GM18517 (cell line): ENCODE results near the gene ESRRB.

Experiments used
- ATAC-seq: cut with Tn5 transposase; IDR thresholded peaks from one replicate; pipeline ENCODE4 v1.9.1; 2021; ENCODE audit warnings: mild to moderate bottlenecking, moderate library complexity; ENCODE audit not compliant: unreplicated experiment

Gene ESRRB

DNA sequence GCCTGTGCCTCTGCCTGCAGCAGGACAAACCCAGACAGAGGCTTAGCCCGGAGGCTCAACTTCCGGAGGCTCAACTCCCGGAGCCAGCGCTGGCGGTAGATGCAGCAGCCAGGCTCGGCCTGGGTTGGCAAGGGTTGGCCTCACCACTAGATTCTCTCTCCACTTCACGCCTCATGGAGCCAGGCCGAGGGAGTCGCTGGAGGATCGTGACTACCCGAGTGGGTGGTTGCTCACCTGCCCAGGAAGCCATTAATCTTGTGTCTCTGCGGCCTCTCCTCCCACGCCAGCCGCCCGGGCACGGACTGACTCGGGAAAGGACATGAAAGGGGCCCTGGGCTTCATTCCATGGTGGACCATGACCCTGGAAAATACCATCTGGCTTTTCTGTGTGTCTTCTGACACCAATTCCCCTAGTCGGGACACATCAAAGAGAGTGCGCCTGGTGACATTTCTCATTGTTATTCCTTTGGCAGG lies 20.8 kb downstream of the ESRRB start:
- ATAC-seq: no peak

DNA sequence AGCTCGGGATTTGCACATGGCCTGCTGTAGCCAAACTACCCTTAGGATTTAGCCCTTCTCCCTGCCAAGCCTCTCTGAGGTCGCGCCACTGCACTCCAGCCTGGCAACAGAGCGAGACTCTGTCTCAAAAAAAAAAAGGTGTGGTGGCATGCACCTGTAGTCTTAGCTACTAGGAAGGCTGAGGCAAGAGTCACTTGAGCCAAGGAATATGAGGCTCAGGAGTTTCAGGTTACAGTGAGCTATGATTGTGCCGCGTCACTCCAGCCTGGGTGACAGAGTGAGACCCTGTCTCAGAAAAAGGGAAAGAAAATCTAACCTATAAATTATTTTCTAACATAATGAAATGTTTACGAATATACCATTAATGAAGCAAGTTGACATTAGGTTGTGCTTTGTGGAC lies 29.7 kb downstream of the ESRRB start:
- no peak for ATAC-seq

DNA sequence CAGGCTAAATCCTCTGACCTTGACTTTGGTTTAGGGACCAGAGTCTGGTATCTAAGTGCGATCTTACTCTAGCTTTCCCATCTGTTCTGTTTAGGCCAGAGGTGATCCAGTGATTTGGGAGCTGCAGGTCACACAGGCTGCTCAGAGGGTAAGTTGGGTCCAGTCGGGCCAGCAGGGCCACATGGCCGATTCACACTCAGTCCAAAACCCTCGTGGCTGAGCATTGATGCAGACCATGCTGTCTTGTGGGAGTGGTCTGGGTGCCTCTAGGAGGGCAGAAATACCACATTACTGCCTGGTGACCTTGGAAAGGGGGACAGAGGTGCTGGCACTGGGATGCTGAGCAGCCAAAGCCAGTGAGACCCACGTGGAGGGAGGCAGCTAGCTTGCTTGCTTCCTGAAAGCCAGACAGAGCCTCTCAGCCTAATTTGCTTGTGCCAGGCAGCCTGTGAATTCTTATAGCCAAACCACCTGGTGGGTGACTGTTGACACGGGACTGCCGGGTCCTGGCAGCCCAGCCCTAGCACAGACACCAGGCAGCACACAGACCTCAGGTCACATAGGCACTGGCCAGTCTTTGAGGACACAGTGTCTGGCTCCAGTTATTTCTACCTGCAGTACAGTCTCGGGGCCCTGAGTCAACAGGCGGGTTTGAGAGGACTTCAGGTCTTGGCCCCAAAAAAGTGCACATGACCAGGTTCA lies 31.7 kb downstream of the ESRRB start:
- ATAC-seq: no peak

DNA sequence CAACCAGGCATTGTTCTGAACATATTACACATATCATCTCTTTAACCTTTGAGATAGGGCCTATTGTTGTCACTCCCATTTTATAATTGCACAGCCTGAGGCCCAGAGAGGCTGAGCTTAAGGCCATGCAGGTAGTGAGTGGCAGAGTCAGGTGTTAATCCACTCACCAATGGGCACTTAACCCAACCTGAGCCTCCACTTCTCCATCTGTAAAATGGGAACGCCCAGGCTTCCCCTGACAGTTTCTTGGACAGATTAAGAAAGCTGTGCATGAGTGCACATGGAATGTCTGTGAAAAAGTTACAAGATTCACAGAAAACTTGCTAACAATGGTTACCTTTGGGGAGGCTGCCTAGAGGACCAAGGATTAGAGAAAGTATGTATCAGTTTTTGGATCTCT lies 32.9 kb downstream of the ESRRB start:
- no peak for ATAC-seq

DNA sequence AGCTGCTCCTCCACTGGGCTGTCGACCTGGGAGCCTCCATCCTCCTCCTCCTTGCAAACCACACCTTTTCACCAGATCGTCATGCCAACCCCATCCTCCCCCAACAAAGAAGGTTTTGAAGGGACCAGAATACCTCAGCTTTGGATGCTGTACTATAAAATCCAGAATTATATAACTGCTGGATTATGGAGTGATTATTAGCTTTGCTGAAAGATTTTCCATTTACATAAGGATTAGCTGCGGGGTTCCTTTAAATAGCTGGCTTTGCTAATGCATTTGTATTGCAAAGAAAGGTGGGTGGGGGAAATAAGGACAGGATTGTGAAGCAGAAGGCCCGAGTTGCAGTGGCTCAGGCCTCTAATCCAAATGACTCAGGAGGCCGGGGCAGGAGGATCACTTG lies 36.6 kb downstream of the ESRRB start:
- ATAC-seq: no peak

DNA sequence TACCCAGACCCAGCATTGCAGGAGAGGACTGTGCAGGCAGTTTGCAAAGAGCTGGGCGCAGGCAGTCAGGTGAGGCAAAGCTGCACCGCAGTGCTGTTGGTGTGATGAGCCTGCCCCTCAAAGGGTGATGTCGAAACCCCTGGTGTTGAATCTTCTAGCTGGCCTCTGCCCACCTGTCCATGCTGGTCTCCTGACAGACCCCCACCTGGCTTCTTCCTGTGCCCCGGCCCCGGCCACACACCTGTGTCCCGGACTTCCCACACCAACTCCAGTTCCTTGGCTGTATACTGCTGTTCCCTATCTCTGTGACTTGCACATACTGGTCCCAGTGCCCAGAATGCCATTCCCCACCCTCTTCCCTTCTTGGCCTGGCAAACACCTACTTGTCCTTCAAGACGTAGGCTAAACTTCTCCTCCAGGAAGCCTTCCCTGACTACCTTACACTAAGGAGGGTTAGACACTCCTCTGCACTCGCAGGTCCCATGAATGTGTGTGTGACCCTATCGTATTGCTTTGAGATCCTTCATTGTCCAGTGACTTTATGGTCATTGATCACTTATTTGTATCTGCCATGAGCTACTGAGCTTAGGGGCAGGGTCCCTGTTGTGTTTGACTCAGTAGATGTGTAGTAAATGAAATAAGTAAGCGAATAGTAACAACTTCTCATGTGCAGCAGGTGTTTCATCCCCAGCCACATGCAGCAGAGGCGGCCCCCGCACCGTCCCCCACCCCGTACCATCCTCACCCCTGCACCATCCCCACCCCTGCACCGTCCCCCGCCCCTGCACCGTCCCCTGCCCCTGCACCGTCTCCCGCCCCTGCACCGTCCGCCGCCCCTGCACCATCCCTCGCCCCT lies 37.4 kb downstream of the ESRRB start:
- no peak for ATAC-seq

DNA sequence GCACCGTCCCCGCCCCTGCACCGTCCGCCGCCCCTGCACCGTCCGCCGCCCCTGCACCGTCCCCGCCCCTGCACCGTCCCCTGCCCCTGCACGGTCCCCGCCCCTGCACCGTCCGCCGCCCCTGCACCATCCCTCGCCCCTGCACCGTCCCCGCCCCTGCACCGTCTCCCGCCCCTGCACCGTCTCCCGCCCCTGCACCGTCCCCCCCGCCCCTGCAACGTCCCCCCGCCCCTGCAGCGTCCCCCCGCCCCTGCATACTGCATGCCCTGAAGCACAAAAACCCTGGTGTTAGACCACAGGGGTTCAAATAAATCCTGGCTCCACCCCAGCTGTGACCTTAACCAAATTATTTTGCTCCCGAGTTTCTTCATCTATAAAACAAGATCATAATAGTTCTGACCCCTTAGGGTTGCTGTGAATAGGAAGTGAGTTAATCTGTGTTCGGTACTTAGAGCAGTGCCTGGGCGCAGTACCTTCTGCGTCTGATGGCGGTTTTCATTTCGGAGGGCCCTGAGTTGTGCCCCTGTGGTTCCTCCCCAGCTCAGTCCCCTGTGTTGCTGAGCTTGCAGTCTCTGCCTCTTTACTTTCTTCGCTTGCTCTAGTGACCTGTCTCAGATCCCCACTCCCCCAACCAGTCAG lies 38.1 kb downstream of the ESRRB start:
- ATAC-seq: no peak

DNA sequence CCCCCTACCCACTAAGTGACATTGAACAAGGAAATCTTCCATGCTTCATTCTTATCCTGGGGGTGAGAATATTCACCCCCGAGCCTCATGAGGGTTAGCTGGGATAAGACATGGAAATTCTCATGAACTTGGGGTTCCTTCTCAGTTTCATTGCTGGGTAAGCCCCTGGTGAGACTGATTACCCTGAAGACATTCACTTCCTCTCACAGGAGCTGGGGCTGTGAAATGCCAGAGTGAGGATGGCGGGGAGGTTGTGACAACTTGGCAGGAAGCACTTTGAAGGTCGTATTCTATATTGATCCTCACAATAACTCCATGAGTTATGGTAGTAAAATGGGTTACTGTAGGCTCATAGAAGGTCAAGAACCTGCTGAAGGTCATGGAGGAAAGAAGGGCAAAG lies 43.5 kb downstream of the ESRRB start:
- no peak for ATAC-seq

DNA sequence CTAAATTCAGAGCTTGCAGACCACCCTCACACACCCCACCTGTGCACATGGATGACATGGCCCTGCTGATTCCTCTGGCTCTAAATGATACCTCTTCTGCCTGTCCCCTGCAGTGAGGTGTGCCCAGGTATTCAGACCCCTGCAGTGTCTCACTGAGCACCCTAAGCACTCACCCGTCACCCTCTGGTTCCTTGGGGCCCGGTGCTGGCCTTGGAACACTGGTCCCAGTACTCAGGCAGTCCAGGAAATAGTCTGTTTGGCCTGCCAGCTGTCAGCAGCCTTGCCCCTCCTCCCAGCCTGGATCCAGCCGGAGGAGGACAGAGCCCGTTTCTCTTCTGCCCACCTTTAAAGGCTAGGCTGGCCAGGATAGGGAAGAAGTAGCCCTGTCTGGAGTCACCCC lies 44.9 kb downstream of the ESRRB start:
- ATAC-seq: no peak

DNA sequence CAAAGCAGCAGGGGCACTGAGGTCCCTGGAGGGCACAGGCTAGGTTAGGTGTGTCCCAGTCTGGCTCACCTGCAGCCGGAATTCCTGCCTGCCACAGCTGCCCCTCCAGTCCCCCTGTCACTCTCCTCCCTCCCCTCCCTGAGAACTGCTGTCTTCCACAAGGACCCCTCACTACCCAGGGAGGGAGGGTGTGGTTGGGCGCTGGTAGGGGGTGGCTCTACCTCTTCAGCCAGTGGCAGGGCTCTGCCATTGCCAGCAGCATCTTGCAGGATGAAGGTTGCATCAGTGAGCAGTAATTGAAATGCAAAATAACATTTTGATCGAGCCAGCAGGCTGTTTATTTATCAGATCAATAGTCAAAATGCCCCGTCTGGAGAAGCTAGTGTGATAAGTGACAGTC lies 45.7 kb downstream of the ESRRB start:
- ATAC-seq: no peak

DNA sequence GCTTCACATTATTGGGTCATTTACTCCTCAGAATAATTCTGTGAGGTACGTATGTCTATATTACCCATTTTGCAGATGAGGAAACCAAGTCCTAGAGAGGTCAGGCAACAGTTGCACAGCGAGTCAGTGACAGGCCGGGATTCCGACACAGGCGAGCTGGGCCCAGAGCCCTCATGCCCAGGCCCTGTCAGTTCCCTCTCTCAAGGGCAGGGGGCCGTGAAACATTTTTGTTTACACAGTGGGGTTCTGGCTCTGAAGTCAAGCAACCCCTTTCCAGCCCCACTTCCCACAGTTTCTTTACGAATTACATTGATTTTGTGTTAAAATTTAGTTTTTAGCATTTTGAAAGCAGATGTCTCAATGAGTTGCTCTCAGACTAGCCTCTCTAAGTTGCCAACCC lies 46.7 kb downstream of the ESRRB start:
- no peak for ATAC-seq

DNA sequence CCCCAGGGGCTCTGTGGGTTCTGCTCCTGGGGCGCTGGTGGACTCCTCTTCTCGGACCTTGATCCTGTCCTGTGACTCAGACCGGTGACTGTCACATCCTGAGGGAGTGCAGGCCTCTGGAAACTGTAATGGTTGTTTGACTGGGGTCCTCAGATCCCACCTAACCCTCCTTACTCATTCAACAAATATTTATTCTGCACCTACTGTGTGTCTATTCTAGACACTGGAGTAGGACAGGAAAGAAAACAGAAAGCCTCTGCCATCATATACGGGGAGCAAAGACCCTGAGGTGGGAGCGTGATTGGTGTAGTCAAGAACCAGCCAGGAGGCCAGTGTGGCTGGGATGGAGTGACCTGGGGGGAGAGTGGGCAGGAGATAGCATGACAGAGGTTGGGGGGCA lies 47.6 kb downstream of the ESRRB start:
- no peak for ATAC-seq

DNA sequence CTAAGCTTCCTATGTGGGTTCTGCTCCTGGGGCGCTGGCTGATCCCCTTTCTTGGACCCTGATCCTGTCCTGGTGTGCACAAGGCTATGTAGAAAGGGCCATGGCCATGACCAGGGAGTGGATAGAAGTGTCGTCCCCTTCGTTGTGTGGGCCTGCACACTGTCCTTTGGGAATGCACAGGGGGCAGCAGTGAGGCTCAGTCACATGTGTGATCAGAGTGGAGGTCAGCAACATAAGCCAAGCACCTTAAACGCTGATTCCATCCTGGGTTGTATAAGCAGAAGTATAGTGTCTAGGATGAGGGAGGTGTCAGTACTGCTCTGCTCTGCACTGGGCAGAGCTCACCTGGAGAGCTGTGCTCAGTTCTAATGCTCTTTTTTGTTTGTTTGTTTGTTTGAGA lies 48.4 kb downstream of the ESRRB start:
- no peak for ATAC-seq

DNA sequence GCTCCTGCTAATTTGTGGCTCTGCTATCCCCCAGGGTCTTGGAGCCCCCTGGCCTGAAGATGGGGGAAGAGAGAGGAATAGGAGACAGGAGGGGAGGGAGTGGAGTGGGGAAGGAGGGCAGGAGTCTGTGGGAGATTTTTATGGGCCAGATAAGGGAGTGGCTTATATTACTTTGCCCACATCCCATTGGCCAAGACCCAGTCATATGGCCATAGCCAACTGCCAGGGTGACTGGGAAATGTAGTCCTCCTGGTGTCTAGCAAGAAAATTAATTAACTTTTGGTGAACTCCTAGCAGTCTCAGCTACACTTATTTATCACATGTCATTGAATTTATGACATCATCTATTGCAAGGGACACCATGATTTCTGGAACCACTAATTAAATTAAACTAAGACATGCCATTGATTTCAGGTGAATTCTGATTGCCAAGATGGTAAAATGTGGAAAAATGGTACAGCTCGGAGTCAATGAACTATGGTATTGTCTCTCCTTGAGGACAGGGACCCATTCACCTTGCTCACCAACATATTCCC lies 50.3 kb downstream of the ESRRB start:
- ATAC-seq: no peak

DNA sequence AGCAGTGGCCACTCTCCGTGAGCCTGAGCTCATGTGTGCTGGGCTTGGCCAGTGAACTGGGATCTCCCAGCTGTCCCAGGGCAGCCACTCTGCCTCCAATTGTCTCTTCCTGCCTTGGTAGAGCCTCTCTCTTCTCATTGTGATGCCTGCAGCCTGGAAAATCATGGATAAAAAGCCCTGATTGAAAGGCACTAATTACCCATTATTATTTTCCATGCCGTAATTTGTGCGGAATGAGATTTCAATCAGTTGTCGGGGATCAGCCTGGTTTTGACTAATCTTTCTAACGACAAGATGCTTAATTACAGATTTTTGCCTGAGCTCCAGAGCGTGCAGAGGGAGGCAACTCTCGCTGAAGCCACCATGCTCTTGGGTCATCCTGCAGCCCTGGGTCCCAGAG lies 52.7 kb downstream of the ESRRB start:
- ATAC-seq: no peak

DNA sequence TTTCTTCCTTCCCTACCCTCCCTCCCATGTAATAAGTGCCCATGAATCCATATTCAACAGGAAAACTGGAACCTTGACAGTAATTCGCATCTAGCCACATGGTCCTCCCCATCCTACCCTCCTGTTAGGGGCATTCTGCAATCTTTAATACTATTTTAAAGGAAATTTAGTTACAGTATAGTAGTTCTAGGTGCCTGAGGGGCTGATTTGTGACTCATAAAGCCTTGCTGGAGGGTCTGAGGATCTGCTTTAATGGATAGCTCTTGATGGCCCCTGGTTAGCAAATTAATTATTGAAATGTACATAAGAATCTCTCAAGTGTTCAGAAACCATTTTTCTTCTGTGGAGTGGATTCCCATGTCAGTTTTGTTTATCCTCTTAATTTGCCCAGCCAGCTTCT lies 54.1 kb downstream of the ESRRB start:
- ATAC-seq: no peak

DNA sequence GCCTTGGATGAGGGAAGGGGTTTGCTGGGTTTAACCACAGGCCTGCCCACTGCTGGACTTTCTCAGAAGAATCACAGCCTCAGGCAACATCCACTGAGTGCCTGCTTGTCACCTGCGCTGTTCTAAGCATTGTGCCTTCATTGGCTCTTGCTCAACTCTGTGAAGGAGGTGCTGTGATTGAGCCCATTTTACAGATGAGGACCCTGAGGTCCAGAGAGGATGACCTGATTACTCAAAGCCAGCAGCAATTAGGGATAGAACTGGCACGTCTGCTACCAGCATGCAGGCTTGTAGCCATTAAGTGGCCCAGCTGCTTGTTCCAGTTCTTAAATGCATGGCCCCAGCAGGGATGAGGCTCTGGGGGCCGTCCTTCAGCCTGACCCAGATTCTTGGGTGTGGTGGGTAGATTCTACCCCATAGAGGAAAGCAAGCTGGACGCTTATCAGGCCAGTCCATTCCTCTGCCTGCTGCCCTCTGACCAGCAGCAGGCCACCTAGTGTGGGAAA lies 54.6 kb downstream of the ESRRB start:
- ATAC-seq: no peak

DNA sequence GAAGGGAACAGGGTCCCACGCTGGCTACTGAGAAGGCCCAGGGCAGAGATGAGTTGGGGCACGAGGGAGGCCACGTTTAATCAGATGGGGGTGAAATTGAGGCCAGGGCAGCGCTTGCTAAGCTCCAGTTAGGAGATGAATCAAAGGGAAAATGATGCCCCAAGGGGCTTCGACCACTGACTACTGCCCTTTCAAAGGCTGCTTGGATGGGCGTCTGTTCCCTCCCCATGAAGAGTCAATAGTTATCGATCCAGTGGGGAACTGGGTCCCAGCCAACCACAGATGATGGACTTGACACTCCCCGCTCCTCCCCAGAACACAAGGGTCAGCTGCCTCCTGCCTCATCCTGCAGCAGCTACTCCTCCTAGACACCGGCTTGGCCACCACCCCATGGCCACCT lies 55.6 kb downstream of the ESRRB start:
- no peak for ATAC-seq

DNA sequence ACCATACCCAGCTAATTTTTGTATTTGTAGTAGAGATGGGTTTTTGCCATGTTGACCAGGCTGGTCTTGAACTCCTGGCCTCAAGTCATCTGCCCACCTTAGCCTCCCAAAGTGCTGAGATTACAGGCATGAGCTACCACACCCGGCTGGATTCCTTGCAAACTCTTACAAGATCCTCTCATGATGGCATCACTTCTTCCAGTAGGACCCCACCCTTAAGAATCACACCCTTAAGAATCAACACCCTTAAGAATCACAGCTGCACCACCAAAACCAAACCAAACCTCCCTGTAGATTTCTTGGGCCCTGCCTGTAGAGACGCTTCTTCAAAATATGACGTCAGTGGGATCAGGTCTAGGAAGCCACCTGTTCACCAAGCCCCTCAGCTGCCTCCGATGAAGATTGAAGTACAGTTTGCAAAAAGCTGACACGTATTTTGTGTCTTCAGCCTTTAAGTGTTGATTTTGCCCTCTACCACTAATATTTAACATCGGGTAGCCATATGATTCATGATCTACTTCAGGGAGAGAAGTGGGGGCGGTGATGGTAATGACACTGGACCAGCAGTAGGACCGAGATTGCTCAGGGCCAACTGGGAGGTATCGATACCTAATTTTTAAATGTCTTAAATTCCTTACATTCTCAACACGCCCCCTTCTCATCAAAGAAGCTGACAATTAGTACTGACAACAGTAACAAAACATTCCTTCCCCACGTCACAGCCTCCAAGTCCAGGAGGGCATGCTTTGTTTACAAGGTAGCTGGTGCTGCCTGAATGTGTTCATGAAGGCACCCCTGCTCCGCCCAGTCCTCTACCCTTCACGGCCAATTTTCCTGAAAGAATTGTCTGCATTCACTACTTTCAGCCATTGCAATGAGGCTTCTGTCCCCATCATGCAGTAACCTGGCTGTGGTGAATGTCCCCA lies 57.2 kb downstream of the ESRRB start:
- no peak for ATAC-seq

DNA sequence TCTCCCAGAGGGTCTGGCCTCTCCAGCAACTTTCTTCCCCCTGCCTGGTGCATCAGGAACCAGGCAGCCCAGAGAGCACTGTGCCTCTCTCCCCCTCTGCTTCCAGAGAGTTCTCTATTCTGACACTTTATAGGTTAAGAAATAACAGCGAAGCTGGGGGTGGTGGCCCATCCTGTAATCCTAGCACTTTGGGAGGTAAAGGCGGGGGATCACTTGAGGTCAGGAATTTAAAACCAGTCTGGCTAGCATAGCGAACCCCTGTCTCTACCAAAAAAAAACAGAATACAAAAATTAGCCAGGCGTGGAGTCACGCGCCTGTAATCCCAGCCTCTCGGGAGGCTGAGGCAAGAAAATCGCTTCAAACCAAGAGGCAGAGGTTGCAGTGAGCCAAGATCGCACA lies 58.3 kb downstream of the ESRRB start:
- no peak for ATAC-seq
